Panc1 (cell line): ENCODE measurements around the gene CGNL1.

Experiments used
- POLR2AphosphoS5 ChIP-seq: IDR thresholded peaks from 2 replicates; pipeline ENCODE4 v1.6.1; 2012; ENCODE audit warnings: mild to moderate bottlenecking, low read depth, low read length, moderate library complexity
- TF ChIP-seq, protein P1 (sequence below): fragments of 450-650 bp; IDR thresholded peaks from 2 replicates; pipeline ENCODE4 v1.5.1; 2017; ENCODE audit warnings: mild to moderate bottlenecking
- TF ChIP-seq, protein P2 (sequence below), 2 experiments: IDR thresholded peaks; 2 replicates each; pipeline ENCODE4 v1.6.1; 2011 to 2012; ENCODE audit warnings: low read depth in 2 of 2, control low read depth in 1 of 2, low read length in 1 of 2, mild to moderate bottlenecking in 1 of 2, moderate library complexity in 1 of 2; ENCODE audit not compliant: insufficient read depth in 1 of 2

DNA sequence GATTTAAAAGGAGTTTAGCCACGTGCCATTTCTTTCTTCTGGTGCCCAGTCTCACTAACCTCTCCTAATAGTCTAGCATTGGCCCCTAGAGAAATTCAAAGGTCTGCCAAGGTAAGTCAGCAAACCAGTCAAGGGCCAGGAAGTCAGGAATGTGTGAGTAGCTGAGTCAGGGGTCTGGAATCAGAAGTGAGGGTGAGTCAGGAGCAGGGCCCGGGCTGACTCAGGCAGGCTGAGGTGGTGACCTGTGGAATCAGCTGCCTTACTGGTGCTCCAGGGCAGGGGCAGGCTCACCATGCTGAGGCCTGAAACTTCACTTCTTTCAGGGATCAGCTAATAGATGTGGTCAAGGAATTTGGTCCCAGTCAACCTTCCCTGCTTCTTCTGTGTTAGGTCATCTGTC lies 109.6 kb downstream of the CGNL1 start:
- TF ChIP-seq, protein P1, sequence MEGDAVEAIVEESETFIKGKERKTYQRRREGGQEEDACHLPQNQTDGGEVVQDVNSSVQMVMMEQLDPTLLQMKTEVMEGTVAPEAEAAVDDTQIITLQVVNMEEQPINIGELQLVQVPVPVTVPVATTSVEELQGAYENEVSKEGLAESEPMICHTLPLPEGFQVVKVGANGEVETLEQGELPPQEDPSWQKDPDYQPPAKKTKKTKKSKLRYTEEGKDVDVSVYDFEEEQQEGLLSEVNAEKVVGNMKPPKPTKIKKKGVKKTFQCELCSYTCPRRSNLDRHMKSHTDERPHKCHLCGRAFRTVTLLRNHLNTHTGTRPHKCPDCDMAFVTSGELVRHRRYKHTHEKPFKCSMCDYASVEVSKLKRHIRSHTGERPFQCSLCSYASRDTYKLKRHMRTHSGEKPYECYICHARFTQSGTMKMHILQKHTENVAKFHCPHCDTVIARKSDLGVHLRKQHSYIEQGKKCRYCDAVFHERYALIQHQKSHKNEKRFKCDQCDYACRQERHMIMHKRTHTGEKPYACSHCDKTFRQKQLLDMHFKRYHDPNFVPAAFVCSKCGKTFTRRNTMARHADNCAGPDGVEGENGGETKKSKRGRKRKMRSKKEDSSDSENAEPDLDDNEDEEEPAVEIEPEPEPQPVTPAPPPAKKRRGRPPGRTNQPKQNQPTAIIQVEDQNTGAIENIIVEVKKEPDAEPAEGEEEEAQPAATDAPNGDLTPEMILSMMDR: no peak
- TF ChIP-seq, protein P2, sequence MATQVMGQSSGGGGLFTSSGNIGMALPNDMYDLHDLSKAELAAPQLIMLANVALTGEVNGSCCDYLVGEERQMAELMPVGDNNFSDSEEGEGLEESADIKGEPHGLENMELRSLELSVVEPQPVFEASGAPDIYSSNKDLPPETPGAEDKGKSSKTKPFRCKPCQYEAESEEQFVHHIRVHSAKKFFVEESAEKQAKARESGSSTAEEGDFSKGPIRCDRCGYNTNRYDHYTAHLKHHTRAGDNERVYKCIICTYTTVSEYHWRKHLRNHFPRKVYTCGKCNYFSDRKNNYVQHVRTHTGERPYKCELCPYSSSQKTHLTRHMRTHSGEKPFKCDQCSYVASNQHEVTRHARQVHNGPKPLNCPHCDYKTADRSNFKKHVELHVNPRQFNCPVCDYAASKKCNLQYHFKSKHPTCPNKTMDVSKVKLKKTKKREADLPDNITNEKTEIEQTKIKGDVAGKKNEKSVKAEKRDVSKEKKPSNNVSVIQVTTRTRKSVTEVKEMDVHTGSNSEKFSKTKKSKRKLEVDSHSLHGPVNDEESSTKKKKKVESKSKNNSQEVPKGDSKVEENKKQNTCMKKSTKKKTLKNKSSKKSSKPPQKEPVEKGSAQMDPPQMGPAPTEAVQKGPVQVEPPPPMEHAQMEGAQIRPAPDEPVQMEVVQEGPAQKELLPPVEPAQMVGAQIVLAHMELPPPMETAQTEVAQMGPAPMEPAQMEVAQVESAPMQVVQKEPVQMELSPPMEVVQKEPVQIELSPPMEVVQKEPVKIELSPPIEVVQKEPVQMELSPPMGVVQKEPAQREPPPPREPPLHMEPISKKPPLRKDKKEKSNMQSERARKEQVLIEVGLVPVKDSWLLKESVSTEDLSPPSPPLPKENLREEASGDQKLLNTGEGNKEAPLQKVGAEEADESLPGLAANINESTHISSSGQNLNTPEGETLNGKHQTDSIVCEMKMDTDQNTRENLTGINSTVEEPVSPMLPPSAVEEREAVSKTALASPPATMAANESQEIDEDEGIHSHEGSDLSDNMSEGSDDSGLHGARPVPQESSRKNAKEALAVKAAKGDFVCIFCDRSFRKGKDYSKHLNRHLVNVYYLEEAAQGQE (IDR thresholded peaks at IDR 0.05; ENCODE audit: insufficient read depth in 1 of 2, low read depth in 2 of 2, low read length in 1 of 2): no peak
- no peak for TF ChIP-seq POLR2AphosphoS5
